ENCODE data around the gene PDCD1. TPM values are rescaled to one million over a fixed set of nuclear protein-coding genes. Genes with fewer than 3 reads are reported as not detected.

PDCD1 gene
- total and polyA plus RNA-seq, 2 donors (not counting 1 experiment from before 2014, with no cell fraction given), result 0.28 to 1.3 TPM

DNA sequence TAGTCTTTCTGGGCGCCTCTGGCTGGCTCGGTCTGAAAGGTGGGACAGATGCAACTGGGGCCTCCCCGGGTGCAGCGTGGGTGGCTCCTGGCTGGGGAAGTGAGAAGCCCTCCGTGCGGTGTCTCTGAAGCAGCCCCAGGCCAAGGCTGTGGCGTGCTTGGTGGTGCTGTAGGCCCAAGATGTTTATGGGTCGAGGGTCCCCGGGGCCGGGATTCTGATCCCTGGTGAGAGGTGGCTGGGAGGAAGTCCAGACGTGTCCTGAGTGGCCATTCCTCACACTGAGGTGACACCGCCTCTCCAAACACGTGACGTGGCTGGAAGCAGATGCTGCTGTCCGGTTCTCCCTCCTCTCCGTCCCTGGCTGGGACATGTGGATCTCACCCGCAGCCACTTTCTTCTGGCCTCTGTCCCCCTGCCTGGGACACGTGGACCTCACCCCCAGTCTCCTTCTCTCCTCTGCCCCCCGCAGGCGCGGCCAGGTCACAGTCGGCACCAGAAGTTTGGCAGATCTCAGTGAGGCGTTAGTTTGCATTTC is 23.5 kb upstream of the PDCD1 start:
- Histone ChIP-seq H2AFZ (ENCODE audit: insufficient read depth, low read depth, low read length, poor library complexity, severe bottlenecking) (peak overlapping the region; percentile 74), H3K4me1 (ENCODE audit: control insufficient read depth in 2 of 2, insufficient read depth in 2 of 2, low read length in 2 of 2) (peaks cover 37 to 50% of the 10 kb centered on the region in 2 donors), H3K79me2 (ENCODE audit: control insufficient read depth, insufficient read depth, low read length) (peaks cover 28% of the 10 kb centered on the region), H4K20me1 (ENCODE audit: control insufficient read depth, insufficient read depth, low read length, poor library complexity, severe bottlenecking) (peaks cover 32% of the 10 kb centered on the region), H3K27me3 (replicated peaks in 1 of 4; ENCODE audit: control extremely low read depth in 1 of 4, control insufficient read depth in 3 of 4, insufficient read depth in 4 of 4, low read length in 3 of 4) (no peaks in the 10 kb centered on the region), H3K4me2 (replicated peaks; ENCODE audit: low read depth, low read length, poor library complexity, severe bottlenecking) (peak overlapping the region; percentile 81), H3K9ac (ENCODE audit: low read length) (peak overlapping the region; percentile 61), H3K36me3 (replicated peaks in 1 of 2; ENCODE audit: control extremely low read depth in 1 of 2, control insufficient read depth in 1 of 2, extremely low read depth in 1 of 2, insufficient read depth in 2 of 2, low read length in 1 of 2) (peaks cover 1 to 28% of the 10 kb centered on the region in 2 experiments), H3K9me3 (ENCODE audit: control extremely low read depth in 1 of 3, control insufficient read depth in 2 of 3, insufficient read depth in 1 of 3, low read length in 2 of 3) (peaks cover 0 to 3% (median 0%) of the 10 kb centered on the region in 3 donors), H3K4me3 (ENCODE audit: control extremely low read depth in 1 of 5, extremely low read depth in 1 of 5, insufficient read depth in 1 of 5, low read depth in 2 of 5, low read length in 4 of 5) (peak overlapping the region in 4 of 5 experiments; percentile 53 to 91 (median 67)), H3K27ac (ENCODE audit: low read length in 2 of 2) (peak overlapping the region; percentile 84 to 85)
- Mint-ChIP-seq H3K4me1 (peaks cover 50% of the 10 kb centered on the region), H3K27ac (peak overlapping the region; percentile 99), H3K4me3 (peak overlapping the region; percentile 93), H3K27me3 (no peaks in the 10 kb centered on the region), H3K9me3 (ENCODE audit: insufficient read depth) (no peaks in the 10 kb centered on the region)
- TF ChIP-seq, protein P1, sequence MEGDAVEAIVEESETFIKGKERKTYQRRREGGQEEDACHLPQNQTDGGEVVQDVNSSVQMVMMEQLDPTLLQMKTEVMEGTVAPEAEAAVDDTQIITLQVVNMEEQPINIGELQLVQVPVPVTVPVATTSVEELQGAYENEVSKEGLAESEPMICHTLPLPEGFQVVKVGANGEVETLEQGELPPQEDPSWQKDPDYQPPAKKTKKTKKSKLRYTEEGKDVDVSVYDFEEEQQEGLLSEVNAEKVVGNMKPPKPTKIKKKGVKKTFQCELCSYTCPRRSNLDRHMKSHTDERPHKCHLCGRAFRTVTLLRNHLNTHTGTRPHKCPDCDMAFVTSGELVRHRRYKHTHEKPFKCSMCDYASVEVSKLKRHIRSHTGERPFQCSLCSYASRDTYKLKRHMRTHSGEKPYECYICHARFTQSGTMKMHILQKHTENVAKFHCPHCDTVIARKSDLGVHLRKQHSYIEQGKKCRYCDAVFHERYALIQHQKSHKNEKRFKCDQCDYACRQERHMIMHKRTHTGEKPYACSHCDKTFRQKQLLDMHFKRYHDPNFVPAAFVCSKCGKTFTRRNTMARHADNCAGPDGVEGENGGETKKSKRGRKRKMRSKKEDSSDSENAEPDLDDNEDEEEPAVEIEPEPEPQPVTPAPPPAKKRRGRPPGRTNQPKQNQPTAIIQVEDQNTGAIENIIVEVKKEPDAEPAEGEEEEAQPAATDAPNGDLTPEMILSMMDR (IDR thresholded peaks at IDR 0.05), result no peak
- no peak for TF ChIP-seq EZH2 (IDR thresholded peaks at IDR 0.05; ENCODE audit: borderline replicate concordance, insufficient read depth, low read depth, low read length, poor library complexity, severe bottlenecking)
- ATAC-seq (ENCODE audit: low read depth), result peak; percentile 52
- WGBS (ENCODE audit: insufficient coverage), result 0% methylated on average over 18 of the region's 23 CpGs
- intact Hi-C loops (cut with micrococcal nuclease), result loop anchor here (5.0 kb wide), 2 partner anchors 40 to 1320 kb away; partner anchors contain the start of gene DUSP28
- ChIA-PET POLR2A (interaction anchor here (0.6 to 1.7 kb wide), 2 partner anchors 180 to 1049 kb away, joined by 3 to 12 read pairs; partner anchors contain the start of gene ING5), CTCF (no interaction called here)
- DNase-seq, result peak; percentile 74
